ENCODE data around the gene MAP4. TPM values are rescaled to one million over a fixed set of nuclear protein-coding genes. Genes with fewer than 3 reads are reported as not detected.

Gene MAP4
- total RNA-seq, 1 donor from 2014 or later, result 306 TPM

DNA sequence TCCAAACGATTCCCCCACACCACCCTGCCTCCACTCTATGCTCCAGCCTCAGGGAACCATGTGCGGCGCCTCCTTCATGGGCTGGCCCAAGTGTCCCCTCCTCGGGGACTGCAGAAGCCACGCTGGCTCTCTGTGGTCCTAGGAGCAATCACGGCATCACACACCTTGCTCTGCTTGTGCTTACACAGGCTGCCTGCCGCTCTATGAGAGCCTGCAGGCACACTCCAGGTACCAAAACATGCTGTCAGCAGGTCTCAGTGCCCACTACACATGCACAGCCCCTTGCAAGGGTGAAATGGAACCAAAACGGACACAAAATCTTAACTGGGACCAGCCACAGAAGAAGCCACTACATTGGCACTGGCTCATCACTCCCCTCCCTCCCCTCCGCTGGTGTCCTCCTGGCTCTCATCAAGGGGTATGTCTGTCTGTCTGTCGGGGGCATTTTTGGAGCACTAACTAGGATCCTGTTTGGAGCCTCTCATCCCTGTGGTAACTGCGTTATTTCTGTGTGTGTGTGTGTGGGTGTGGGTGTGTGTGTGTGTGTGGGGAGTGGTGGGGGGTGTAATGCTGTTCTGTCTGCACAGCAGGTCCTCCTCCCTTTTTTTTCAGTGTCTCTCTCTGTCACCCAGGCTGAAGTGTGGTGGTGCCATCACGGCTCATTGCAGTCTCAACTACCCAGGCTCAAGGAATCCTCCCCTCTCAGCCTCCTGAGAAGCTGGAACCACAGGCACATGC lies 152.7 kb downstream of the MAP4 start:
- DNase-seq, result no peak

DNA sequence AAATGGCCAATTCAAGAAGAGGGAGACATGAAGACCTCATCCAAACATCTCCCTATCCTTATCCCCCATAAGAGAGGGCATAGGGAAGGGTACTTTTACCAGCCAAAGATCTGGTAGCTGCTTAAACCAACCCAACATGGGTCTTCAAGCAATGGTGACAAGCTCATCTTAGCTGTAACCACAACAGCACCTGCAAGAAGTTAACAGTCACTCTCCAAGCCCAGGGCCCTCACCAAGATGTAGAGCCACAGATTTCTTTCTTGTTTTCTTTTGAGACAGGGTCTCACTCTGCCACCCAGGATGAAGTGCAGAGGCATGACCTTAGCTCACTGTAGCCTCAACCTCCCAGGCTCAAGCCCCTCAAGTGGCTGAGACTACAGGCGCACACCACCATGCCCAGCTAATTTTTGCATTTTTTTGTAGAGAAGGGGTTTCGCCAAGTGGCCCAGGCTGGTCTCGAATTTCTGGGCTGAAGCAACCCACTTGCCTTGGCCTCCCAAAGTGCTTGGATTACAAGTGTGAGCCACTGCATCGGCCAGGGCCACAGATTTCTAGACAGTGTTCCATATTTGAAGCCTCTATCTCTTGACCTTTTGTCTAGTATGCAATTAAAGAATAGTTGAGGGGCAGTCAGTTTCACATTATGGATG lies 156.1 kb downstream of the MAP4 start:
- no peak for DNase-seq

DNA sequence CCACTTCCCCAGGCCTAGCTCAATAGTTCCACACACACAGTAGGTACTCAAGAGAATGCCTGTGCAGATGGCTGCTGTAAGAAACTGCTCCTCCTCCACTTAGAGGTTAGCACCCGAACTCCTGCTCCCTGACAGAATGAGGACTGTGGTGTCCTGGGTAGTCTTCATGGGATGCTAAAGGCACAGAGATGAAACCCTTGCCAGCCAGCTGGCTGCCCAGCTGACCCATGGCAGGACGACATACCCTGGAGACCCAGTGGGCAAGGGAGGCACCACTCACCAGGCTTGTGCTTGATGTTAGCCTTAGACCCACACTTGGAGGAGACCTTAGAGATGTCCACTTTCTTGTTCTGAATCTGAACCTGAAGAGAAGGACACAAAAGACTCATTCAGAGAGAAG lies 159.1 kb downstream of the MAP4 start:
- no peak for DNase-seq

DNA sequence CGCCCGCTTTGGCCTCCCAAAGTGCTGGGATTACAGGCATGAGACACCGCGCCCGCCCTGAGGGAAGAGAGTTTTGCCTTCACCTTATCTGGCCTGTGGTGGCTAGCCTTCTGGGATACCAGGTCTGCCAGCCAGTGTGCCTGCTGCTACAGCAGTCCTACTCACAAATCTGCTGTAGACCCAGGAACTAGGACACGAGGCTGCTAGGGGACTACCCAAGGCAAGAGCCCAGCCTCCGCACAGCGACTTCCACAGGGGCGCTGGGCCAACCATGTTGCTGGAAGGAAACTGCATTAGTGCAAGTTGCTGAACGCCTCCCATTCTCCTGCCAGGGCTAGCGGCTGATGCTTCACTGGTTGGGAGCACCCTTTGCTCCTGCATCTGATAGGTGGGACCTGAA lies 159.5 kb downstream of the MAP4 start:
- peak; percentile 50 for DNase-seq

DNA sequence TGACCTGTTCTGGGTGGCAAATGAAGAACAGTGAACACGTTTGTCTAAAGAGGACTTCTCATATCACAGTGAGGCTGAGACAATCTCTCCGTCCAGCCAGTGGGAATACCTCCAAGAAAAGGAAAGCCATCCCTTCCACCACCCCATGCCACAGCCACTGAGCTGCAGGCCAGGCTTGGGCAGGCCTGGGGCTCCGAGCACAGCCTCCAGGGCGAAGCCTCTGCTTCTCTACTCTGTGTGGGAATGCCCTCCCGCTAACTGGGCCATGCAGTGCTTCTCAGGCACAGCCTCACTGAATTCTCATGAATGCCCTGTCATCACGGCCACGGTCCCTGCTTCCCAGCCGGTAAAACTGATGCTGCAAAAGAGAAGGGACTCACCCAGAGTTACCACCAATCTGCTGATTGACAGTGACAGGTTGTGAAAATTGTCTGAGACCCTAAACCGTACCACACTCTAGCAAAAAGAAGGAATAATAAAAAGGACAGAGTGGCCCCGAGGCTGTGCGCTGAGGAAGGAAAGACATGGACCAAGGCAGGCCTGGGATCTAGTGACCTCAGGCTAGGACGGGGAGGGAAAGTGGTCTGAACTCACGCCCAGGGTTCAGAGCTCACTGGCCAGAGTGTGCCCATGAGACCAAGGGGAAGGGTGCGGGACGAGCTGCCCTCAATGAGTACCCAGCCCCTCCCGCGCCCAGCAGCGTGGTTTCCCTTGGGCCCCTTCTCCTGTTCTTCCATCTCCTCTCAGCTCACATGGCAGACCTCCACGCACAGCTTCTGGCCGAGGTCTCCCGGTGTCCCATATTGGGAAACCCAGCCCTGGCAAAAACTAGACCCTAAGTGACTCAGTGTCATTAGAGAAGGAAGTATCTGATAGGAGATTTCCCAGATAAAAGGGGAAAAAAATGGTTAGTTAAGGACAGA lies 160.5 kb downstream of the MAP4 start:
- no peak for DNase-seq

DNA sequence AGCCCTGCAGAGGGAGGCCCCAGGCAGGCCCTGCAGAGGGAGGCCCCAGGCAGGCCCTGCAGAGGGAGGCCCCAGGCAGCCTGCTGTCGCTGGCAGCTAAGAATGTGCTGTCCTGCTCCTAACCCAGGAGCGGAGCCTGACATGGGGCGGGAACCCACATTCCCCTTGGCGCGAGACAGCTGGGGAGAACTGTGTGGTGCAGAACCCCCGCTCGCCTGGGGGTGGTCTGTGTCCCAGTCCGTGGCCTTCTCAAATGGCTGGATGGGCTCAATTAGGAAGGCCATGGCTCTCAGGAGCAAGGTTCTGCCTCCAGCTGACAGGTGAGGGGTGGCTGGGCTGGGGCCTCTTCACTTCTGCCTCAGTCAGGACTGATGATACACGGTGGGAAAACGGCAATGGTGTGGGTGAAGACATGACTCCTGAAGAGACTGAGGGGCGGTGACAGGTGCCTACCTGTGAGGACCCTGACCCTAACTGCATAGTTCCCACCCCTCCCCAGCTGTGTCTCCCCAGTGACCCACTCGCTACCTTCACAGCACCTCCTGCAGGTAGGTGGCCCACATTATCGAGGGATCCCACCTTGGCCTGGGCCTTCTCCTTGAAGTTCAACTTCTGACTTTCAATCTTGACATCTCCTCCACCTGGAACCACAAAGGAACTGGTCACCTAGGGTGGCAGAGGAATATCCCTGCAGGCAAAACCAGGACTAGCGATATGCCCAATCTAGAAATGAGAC lies 161.3 kb downstream of the MAP4 start:
- DNase-seq, result no peak

DNA sequence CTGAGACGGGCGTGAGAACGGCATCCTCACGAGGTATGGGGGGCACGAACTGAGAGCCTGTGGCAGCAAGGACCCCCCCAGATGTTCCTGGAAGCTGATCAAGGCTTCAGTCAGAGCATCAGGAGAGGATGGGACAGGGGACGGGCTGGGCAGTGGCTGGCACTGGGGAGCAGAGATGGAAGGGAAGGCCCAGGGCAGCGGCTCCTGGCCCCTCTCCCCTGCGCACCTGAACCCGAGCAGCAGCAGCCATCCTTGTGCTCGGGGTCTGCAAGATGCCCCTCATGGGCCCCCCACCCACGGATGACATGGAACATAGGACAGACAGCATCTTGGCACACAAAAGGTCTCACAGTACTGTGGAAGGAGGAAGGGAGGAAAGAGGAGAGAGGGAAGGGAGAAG lies 161.9 kb downstream of the MAP4 start:
- no peak for DNase-seq

DNA sequence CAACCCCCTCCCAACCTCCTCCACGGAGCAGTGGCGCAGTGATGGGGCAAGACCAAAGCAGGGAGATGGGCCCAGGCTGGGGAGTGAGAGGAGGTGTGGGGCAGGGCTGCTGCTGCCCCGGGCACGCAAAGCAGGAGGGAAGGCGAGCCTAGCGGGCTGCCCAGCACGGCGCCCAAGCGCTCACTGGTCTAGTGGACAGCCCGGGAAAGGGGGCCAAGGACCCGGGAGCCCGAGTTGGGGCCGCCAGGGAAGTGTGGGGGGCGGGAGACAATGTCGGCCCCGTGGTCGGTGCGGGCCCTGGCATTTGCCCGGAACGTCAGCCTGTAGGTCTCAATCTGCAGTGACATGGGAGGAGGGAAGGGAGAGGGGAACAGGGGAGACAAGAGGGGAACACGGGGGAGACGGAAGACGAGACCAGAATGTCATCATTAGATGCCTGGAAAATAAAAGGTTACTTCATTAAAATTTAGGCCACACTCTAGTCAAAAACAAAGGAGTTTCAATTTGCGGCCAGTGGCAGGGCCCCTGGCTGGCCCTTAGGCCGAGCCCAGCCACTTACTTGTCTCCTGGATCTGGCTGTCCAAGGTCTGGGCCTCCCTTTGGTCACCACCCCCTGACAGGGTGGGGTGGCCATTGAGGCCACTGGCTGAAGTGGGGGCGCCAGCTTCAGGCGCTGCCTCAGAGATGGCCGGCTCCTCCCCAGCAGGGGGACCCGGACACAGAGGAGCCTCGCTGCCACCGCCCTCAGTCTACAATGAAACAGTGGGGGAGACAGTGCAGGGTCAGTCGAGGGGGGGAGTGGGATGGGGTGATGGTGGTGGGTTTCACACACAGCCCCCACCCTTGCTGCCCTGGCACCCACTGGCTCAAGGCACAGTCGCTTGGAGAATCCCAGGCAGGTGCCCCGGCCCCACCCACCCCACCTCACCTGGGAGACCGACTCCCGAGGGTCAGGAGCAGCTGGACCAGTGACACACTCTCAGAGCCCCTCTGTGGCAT lies 163.3 kb downstream of the MAP4 start:
- no peak for DNase-seq

DNA sequence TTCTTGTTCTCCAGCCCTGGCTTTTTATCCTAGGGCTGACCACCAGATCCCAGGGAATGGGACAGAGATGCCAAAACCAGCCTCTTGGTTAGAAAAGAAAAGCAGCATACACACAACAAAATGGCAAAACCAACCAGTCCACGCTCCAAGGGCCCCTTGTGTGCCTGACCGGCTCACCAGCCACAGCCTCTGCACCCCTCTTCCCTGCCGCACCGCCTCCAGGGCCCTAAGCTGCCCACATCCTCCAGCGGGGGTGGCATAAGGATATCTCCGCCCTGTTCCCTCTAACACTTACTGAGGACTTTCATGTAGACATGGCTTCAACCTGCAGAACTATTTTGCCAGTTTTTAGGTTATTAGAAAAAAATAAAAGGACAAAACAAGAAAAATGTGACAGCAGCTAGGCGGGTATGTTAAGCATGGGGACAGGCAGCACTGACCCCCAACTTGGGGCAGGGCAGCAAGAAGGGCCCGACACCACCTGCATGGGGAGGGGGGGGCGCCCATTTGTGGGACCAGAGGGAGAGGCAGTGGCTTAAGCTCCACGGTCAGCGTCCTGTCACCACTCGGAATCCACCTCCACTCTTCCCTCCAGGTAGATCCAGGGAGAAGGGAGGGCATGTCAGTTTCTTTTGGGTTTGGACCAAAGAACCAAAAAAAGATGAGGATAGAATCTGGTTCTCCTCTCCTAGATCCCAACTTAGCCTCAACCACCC lies 164.2 kb downstream of the MAP4 start:
- no peak for DNase-seq

DNA sequence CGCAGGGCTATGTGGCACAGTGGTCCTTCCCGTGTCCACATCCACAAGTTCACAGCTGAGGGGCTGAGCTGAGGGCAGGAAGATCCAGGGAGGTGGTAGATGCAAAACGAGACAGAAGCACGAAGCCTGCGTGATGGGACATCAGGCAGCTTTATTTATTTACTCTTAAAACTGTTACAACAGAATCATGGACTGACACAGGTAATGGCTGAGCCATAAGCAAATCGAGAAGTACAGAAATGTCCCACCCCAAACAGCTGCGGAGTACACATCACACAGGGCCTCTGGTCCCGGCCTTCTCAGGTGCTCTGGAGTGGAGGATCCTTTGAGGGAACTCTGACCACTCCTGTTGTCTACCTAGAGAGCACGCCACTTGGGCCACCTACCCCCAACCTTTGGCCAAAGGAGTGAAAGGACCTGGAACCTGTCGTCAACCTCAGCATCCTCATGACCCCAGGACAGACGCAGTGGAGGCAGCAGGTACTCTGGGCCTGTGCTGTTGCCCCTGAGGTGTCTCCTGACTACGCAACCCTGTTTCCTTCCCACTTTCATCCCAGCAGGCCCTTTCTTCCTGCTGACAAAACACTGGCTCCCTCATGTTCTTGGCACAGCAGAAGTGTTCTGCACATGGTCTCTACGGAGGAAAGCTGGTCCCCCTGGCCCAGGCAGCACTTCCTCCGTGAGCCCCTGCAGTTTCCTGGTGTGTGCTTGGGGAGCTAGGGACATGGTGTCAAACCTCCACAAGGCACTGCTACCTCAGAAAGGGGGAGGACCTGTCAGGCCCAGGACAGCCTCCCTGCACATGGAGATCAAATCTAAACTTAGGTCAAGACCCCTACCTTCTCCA lies 165.4 kb downstream of the MAP4 start:
- DNase-seq, result no peak

DNA sequence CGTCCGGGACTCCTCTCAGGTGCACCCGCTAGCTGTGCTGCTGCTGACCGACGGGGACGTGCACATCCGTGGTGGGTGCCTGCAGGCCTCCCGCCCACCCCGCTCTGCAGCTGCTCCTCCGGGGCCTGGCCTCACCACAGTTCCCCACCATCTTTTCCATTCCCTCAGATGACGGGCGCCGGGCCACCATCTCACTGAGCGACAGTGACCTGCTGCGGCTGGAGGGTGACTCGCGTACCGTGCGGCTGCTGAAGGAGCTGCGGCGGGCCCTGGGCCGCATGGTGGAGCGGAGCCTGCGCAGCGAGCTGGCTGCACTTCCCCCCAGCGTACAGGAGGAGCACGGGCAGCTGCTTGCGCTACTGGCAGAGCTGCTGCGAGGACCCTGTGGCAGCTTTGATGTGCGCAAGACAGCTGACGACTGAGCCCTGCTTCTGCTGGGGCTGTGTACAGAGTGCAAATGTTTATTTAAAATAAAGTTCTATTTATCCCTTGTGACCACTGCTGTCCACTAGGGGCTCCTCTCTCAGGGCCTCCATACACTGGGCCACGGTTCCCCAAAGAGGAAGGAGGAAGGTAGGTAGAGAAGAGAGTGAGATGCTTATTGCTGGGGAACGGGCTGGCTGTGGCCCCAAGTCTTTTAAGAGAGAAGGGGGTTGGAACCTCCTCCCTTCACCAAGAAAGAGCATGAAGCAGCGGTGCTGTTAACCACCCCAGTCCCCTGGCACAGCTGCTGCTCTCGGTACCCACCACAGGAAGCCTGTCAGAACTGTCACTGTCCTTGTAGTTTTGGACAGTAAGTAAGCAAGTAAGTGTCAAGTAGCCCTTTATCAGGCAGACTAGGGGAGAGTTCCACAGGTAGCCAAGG lies 166.3 kb downstream of the MAP4 start:
- no peak for DNase-seq

DNA sequence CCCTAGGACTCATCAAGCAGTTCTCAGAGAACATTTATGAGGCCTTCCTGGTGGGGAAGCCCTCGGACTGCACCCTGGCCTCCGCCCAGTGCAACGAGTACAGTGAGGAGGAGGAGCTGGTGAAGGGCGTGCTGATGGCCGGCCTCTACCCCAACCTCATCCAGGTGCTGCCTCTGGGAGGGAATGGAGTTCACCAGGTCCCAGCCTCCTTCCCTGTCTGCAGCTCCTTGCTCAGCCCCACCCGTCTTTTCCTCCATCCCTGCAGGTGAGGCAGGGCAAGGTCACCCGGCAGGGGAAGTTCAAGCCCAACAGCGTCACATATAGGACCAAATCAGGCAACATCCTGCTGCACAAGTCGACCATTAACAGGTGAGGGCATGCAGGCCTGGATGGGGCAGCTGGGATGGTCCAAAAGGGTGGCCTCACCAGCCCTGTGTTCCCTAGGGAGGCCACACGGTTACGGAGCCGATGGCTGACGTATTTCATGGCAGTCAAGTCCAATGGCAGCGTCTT lies 167.0 kb downstream of the MAP4 start:
- DNase-seq, result no peak

DNA sequence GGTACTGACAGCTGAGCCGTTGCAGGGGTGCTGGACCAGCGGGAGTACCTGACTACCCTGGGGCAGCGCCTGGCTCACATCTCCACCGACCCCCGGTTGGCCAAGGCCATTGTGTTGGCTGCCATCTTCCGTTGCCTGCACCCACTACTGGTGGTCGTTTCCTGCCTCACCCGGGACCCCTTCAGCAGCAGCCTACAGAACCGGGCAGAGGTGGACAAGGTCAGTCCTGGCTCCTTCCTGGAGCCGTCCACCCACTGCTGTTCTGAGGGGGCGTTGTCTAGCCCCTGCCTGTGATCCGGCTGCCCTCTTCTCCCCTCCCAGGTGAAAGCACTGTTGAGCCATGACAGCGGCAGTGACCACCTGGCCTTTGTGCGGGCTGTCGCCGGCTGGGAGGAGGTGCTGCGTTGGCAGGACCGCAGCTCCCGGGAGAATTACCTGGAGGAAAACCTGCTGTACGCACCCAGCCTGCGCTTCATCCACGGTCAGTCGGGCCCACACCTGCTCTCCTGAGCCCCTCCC lies 167.6 kb downstream of the MAP4 start:
- no peak for DNase-seq

DNA sequence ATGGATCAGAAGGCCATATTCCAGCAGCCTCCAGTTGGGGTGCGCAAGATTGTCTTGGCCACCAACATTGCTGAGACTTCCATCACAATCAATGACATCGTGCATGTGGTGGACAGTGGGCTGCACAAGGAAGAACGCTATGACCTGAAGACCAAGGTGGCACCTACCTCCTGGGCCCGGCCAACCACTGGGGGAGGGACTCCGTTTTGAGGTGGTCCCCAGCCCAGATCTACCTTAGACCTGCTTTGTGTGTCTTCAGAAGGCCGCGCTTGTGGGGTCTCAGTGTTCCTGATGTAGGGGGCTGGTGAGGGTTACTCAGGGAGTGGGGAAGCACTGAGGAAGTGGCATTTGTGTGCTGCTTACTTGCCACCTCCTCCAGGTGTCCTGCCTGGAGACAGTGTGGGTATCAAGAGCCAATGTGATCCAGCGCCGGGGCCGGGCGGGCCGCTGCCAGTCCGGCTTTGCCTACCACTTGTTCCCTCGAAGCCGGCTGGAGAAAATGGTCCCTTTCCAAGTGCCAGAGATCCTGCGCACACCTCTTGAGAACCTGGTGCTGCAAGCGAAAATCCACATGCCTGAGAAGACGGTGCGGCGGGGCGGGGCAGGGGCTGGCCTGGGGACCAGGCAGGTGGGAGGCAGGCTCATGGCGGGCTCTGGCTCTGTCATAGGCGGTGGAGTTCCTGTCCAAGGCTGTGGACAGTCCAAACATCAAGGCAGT lies 168.3 kb downstream of the MAP4 start:
- DNase-seq, result no peak

DNA sequence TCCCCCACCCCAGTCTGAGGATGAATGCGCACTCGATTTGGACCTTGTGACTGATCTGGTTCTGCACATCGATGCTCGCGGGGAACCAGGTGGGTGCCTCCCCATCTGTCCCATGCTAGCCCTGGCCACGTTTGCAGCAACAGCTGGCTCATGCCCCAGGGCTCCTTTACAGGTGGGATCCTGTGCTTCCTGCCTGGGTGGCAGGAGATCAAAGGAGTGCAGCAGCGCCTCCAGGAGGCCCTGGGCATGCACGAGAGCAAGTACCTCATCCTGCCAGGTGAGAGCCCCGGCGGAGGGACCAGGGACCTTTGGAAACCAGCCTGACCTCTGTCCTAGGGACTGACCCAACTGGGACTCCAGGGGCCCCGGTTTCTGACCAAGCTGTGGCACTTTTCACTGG lies 169.0 kb downstream of the MAP4 start:
- no peak for DNase-seq

DNA sequence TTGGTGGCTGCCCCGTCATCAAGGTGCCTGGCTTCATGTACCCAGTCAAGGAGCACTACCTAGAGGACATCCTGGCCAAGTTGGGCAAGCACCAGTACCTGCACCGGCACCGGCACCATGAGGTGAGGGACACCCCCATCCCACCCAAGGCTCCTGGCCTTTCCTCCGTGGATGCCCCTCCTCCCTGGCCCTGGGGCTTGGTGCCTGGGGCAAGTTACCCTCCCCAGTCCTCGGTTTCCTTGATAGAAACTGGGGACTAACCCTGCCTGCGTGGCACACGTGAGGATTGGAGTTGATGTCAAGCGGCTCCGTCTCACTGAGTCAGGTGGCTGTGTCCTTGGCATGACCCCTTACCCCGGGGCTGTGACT lies 169.4 kb downstream of the MAP4 start:
- no peak for DNase-seq

DNA sequence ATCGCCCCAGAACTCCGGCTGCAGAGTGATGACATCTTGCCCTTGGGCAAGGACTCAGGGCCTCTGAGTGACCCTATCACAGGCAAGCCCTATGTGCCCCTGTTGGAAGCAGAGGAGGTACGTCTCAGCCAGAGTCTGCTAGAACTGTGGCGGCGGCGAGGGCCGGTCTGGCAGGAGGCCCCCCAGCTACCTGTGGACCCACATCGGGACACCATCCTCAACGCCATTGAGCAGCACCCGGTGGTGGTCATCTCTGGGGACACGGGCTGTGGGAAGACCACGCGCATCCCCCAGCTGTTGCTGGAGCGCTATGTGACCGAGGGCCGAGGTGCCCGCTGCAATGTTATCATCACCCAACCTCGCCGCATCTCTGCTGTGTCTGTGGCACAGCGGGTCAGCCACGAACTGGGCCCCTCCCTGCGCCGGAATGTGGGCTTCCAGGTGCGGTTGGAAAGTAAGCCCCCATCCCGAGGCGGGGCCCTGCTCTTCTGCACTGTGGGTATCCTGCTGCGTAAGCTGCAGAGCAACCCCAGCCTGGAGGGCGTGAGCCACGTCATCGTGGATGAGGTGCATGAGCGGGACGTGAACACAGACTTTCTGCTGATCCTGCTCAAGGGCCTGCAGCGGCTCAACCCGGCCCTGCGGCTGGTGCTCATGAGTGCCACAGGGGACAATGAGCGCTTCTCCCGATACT lies 169.9 kb downstream of the MAP4 start:
- no peak for DNase-seq
